Endothelial cell of umbilical vein (primary cell): ENCODE measurements around the gene CDK5RAP2. TPM values are rescaled to one million over a fixed set of nuclear protein-coding genes. Genes with fewer than 3 reads are reported as not detected.

ENCODE experiments used
- BruUV-seq: library from RNA; stranded (reverse); fragments of 400-500 nt; replicated peaks from 2 replicates; lab custom pipeline; 2021; lab: Mats Ljungman, UMichigan
- CTCF ChIA-PET: fragments of 300-600, 350-600 bp; sonication (Branson Sonifier 250); formaldehyde crosslinking; loops from one replicate; lab custom pipeline; 2021; ENCODE audit warnings: antibody characterized with exemption, inconsistent platforms; lab: Charles Lee
- POLR2A ChIA-PET: fragments of 300-600, 350-600 bp; sonication (Branson Sonifier 250); formaldehyde crosslinking; loops from one replicate; lab custom pipeline; 2021; ENCODE audit warnings: antibody characterized with exemption, inconsistent platforms; lab: Charles Lee
- DNase-seq: peaks from one replicate; pipeline ENCODE4 v3.0.0-alpha.2; 2011; ENCODE audit warnings: low read depth, low spot score
- FAIRE-seq: peaks from 2 replicates; lab custom pipeline; 2011; peaks lifted over from hg19 to GRCh38; lab: Jason Lieb, UNC
- H2AFZ ChIP-seq: 2 replicates; pipeline ENCODE4 v1.6.0; 2012; ENCODE audit warnings: low read depth, low read length, control low read depth, inconsistent platforms
- H3K27ac ChIP-seq: 2 replicates; pipeline ENCODE4 v1.5.1; 2011; ENCODE audit warnings: low read depth, mild to moderate bottlenecking, control low read depth, low read length, moderate library complexity; ENCODE audit not compliant: insufficient read depth
- H3K27me3 ChIP-seq, 2 experiments: 2 replicates each; pipeline versions ENCODE4 v1.6.0 to v1.6.1; 2011; ENCODE audit warnings: low read length in 2 of 2, mixed read lengths in 1 of 2; ENCODE audit not compliant: control insufficient read depth in 2 of 2, insufficient read depth in 2 of 2
- H3K36me3 ChIP-seq, 2 experiments: 2 replicates in 1 of 2; 3 replicates in 1 of 2; pipeline ENCODE4 v1.5.1; 2011; ENCODE audit warnings: low read length in 2 of 2, mild to moderate bottlenecking in 1 of 2, moderate library complexity in 1 of 2; ENCODE audit not compliant: control insufficient read depth in 2 of 2, insufficient read depth in 2 of 2; ENCODE audit errors: extremely low read depth in 1 of 2
- H3K4me1 ChIP-seq: 3 replicates; pipeline ENCODE4 v1.5.1; 2011; ENCODE audit warnings: mild to moderate bottlenecking, low read length; ENCODE audit not compliant: control insufficient read depth, insufficient read depth; ENCODE audit errors: extremely low read depth
- H3K4me2 ChIP-seq: 2 replicates; pipeline ENCODE4 v1.6.1; 2011; ENCODE audit warnings: low read length, control low read depth, mixed read lengths; ENCODE audit not compliant: insufficient read depth
- H3K4me3 ChIP-seq, 3 experiments: fragments of 200-600 bp in 1 of 3; sonication (generic), shearing (Covaris generic) in 1 of 3; replicated peaks in 1 of 3; 2 replicates each; pipeline ENCODE4 v1.5.1; 2011 to 2016; ENCODE audit warnings: control low read depth in 3 of 3, low read length in 3 of 3, mild to moderate bottlenecking in 2 of 3, inconsistent platforms in 1 of 3, low read depth in 1 of 3, moderate library complexity in 1 of 3; ENCODE audit not compliant: insufficient read depth in 1 of 3
- H3K79me2 ChIP-seq: 2 replicates; pipeline ENCODE4 v1.6.0; 2012; ENCODE audit warnings: low read length, inconsistent platforms; ENCODE audit not compliant: control insufficient read depth, insufficient read depth
- H3K9ac ChIP-seq: replicated peaks from 2 replicates; pipeline ENCODE3; 2011; ENCODE audit warnings: low read length, control low read depth; ENCODE audit not compliant: insufficient read depth; ENCODE audit errors: extremely low read depth
- H3K9me1 ChIP-seq: replicated peaks from 3 replicates; pipeline ENCODE4 v1.6.0; 2011; ENCODE audit warnings: mild to moderate bottlenecking, low read length; ENCODE audit not compliant: control insufficient read depth, insufficient read depth; ENCODE audit errors: extremely low read depth
- H3K9me3 ChIP-seq: replicated peaks from 2 replicates; pipeline ENCODE4 v1.5.1; 2012; ENCODE audit warnings: low read length, inconsistent platforms; ENCODE audit not compliant: control insufficient read depth, insufficient read depth
- H4K20me1 ChIP-seq: replicated peaks from 2 replicates; pipeline ENCODE3; 2011; ENCODE audit warnings: mild to moderate bottlenecking, low read length; ENCODE audit not compliant: control insufficient read depth, insufficient read depth; ENCODE audit errors: extremely low read depth
- EZH2 ChIP-seq: IDR thresholded peaks from 2 replicates; pipeline ENCODE4 v1.6.1; 2012; ENCODE audit warnings: borderline replicate concordance, low read depth, mild to moderate bottlenecking, moderate library complexity, low read length, inconsistent platforms; ENCODE audit not compliant: severe bottlenecking
- FOS ChIP-seq: IDR thresholded peaks from 2 replicates; pipeline ENCODE4 v1.6.1; 2011; ENCODE audit warnings: mild to moderate bottlenecking, low read length, moderate library complexity, borderline replicate concordance; ENCODE audit not compliant: insufficient read depth
- GATA2 ChIP-seq: IDR thresholded peaks from 2 replicates; pipeline ENCODE4 v1.7.0; 2011; ENCODE audit warnings: low read depth, mild to moderate bottlenecking, moderate library complexity, mixed read lengths, low read length; ENCODE audit not compliant: insufficient read length, insufficient read depth
- JUN ChIP-seq: IDR thresholded peaks from 2 replicates; pipeline ENCODE4 v1.6.1; 2011; ENCODE audit warnings: borderline replicate concordance, low read depth; ENCODE audit not compliant: insufficient read length, insufficient read depth
- MYC ChIP-seq: IDR thresholded peaks from one replicate; pipeline ENCODE4 v1.6.1; 2011; ENCODE audit warnings: mild to moderate bottlenecking, low read depth, low read length
- POLR2A ChIP-seq: IDR thresholded peaks from 2 replicates; pipeline ENCODE4 v1.6.1; 2012; ENCODE audit warnings: low read depth, mild to moderate bottlenecking, control low read depth, low read length
- POLR2AphosphoS5 ChIP-seq: IDR thresholded peaks from 2 replicates; pipeline ENCODE4 v1.6.1; 2012; ENCODE audit warnings: low read depth, mild to moderate bottlenecking, control low read depth, low read length, moderate library complexity; ENCODE audit not compliant: insufficient read depth
- dilution Hi-C: fragments of 300-500 bp; cut with MboI; formaldehyde crosslinking; loops from one replicate; pipeline ENCODE4 v1.15.0; 2019; ENCODE audit warnings: low sequenced_read_pairs; ENCODE audit not compliant: extremely low pct_ligation_motif_present
- intact Hi-C: fragments of 100-400 bp; cut with micrococcal nuclease; formaldehyde crosslinking; loops from one replicate; pipeline ENCODE4 v1.10.0; 2022
- polyA plus RNA-seq, 4 experiments: library from polyadenylated mRNA; depleted of rRNA in 3 of 4; stranded (reverse) in 3 of 4; unstranded in 1 of 4; fragments of >200 nt; gene quantifications; 2 replicates each; pipeline versions ENCODE4 v1.2.1 to v1.2.3, GENCODE V29; 2011 to 2012; ENCODE audit warnings: missing spikeins in 1 of 4
- total RNA-seq: library from RNA; stranded (reverse); gene quantifications from 2 replicates; pipeline ENCODE4 v1.2.3, GENCODE V29; 2021
- TF ChIP-seq, protein P1 (sequence below): IDR thresholded peaks from 2 replicates; pipeline ENCODE4 v1.6.1; 2011; ENCODE audit not compliant: insufficient read depth, insufficient read length
- TF ChIP-seq, protein P2 (sequence below), 2 donors: IDR thresholded peaks; 1 replicate in 1 of 2; 2 replicates in 1 of 2; pipeline ENCODE4 v1.5.1; 2011; ENCODE audit warnings: low read length in 2 of 2, mild to moderate bottlenecking in 2 of 2, moderate library complexity in 2 of 2, control low read depth in 1 of 2, inconsistent platforms in 1 of 2, low read depth in 1 of 2; ENCODE audit not compliant: insufficient read depth in 1 of 2; ENCODE audit errors: extremely low read depth in 1 of 2

The CDK5RAP2 gene
- total and polyA plus RNA-seq, 2 donors (not counting 3 experiments of a cell fraction or from before 2014, with no cell fraction given), result 17.5 to 56.7 TPM

DNA sequence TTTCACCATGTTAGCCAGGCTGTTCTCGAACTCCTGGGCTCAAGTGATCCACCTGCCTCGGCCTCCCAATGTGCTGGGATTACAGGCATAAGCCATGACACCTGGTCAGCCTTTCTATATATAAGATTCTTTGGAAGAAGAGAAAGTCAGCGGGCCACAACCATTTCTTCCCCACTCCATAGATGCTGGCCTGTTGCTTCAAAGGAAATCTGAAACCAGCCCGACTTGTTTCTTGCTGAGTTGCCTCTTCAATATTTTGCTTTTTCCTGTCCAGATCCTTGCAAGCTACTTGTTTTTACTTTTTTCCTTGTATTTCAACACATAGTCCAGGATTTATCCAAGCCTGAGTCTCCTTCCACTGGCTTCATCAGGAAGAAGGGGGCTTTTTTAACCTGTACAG, 219.5 kb downstream of the CDK5RAP2 start:
- no TSS peak for BruUV-seq
- no peak overlapping the region for H3K4me3 ChIP-seq
- CTCF ChIA-PET, result no interaction called here
- intact Hi-C loops (no loop called here), dilution Hi-C loops (no loop called here)
- DNase-seq (no peak), FAIRE-seq (no peak)
- no peaks in the 10 kb centered on the region for H3K79me2 ChIP-seq
- H2AFZ ChIP-seq, result no peak overlapping the region
- H3K9me1 ChIP-seq, result no peaks in the 10 kb centered on the region
- no peak overlapping the region for H3K9ac ChIP-seq
- POLR2A ChIA-PET, result no interaction called here
- H3K9me3 ChIP-seq, result no peaks in the 10 kb centered on the region
- no peak for TF ChIP-seq JUN
- TF ChIP-seq, protein P1, sequence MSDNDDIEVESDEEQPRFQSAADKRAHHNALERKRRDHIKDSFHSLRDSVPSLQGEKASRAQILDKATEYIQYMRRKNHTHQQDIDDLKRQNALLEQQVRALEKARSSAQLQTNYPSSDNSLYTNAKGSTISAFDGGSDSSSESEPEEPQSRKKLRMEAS, result no peak
- TF ChIP-seq, protein P2, sequence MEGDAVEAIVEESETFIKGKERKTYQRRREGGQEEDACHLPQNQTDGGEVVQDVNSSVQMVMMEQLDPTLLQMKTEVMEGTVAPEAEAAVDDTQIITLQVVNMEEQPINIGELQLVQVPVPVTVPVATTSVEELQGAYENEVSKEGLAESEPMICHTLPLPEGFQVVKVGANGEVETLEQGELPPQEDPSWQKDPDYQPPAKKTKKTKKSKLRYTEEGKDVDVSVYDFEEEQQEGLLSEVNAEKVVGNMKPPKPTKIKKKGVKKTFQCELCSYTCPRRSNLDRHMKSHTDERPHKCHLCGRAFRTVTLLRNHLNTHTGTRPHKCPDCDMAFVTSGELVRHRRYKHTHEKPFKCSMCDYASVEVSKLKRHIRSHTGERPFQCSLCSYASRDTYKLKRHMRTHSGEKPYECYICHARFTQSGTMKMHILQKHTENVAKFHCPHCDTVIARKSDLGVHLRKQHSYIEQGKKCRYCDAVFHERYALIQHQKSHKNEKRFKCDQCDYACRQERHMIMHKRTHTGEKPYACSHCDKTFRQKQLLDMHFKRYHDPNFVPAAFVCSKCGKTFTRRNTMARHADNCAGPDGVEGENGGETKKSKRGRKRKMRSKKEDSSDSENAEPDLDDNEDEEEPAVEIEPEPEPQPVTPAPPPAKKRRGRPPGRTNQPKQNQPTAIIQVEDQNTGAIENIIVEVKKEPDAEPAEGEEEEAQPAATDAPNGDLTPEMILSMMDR (IDR thresholded peaks at IDR 0.05; ENCODE audit: extremely low read depth in 1 of 2, insufficient read depth in 1 of 2, low read depth in 1 of 2, low read length in 2 of 2), result no peak
- no peak for TF ChIP-seq MYC
- no peak for TF ChIP-seq EZH2
- no peak for TF ChIP-seq POLR2A
- no peak for TF ChIP-seq POLR2AphosphoS5
- no peak for TF ChIP-seq FOS
- TF ChIP-seq GATA2, result no peak
- no peak overlapping the region for H3K4me2 ChIP-seq
- H3K27ac ChIP-seq, result no peak overlapping the region
- no peaks in the 10 kb centered on the region for H4K20me1 ChIP-seq
- H3K27me3 ChIP-seq, result no peaks in the 10 kb centered on the region
- no peaks in the 10 kb centered on the region for H3K36me3 ChIP-seq
- H3K4me1 ChIP-seq, result peaks cover under 1% of the 10 kb centered on the region
